Endothelial cell of umbilical vein (primary cell): Measurements from ENCODE around the gene EIF3K. TPM values are rescaled to one million over a fixed set of nuclear protein-coding genes. Genes with fewer than 3 reads are reported as not detected.

Source experiments
- BruUV-seq: library from RNA; stranded (reverse); fragments of 400-500 nt; replicated peaks from 2 replicates; lab custom pipeline; 2021; lab: Mats Ljungman, UMichigan
- CTCF ChIA-PET: fragments of 300-600, 350-600 bp; sonication (Branson Sonifier 250); formaldehyde crosslinking; loops from one replicate; lab custom pipeline; 2021; ENCODE audit warnings: antibody characterized with exemption, inconsistent platforms; lab: Charles Lee
- POLR2A ChIA-PET: fragments of 300-600, 350-600 bp; sonication (Branson Sonifier 250); formaldehyde crosslinking; loops from one replicate; lab custom pipeline; 2021; ENCODE audit warnings: antibody characterized with exemption, inconsistent platforms; lab: Charles Lee
- DNase-seq: peaks from one replicate; pipeline ENCODE4 v3.0.0-alpha.2; 2011; ENCODE audit warnings: low read depth, low spot score
- FAIRE-seq: peaks from 2 replicates; lab custom pipeline; 2011; peaks lifted over from hg19 to GRCh38; lab: Jason Lieb, UNC
- H2AFZ ChIP-seq: 2 replicates; pipeline ENCODE4 v1.6.0; 2012; ENCODE audit warnings: low read depth, low read length, control low read depth, inconsistent platforms
- H3K27ac ChIP-seq: 2 replicates; pipeline ENCODE4 v1.5.1; 2011; ENCODE audit warnings: low read depth, mild to moderate bottlenecking, control low read depth, low read length, moderate library complexity; ENCODE audit not compliant: insufficient read depth
- H3K27me3 ChIP-seq, 2 experiments: 2 replicates each; pipeline versions ENCODE4 v1.6.0 to v1.6.1; 2011; ENCODE audit warnings: low read length in 2 of 2, mixed read lengths in 1 of 2; ENCODE audit not compliant: control insufficient read depth in 2 of 2, insufficient read depth in 2 of 2
- H3K36me3 ChIP-seq, 2 experiments: 2 replicates in 1 of 2; 3 replicates in 1 of 2; pipeline ENCODE4 v1.5.1; 2011; ENCODE audit warnings: low read length in 2 of 2, mild to moderate bottlenecking in 1 of 2, moderate library complexity in 1 of 2; ENCODE audit not compliant: control insufficient read depth in 2 of 2, insufficient read depth in 2 of 2; ENCODE audit errors: extremely low read depth in 1 of 2
- H3K4me1 ChIP-seq: 3 replicates; pipeline ENCODE4 v1.5.1; 2011; ENCODE audit warnings: mild to moderate bottlenecking, low read length; ENCODE audit not compliant: control insufficient read depth, insufficient read depth; ENCODE audit errors: extremely low read depth
- H3K4me2 ChIP-seq: 2 replicates; pipeline ENCODE4 v1.6.1; 2011; ENCODE audit warnings: low read length, control low read depth, mixed read lengths; ENCODE audit not compliant: insufficient read depth
- H3K4me3 ChIP-seq, 3 experiments: fragments of 200-600 bp in 1 of 3; sonication (generic), shearing (Covaris generic) in 1 of 3; replicated peaks in 1 of 3; 2 replicates each; pipeline ENCODE4 v1.5.1; 2011 to 2016; ENCODE audit warnings: control low read depth in 3 of 3, low read length in 3 of 3, mild to moderate bottlenecking in 2 of 3, inconsistent platforms in 1 of 3, low read depth in 1 of 3, moderate library complexity in 1 of 3; ENCODE audit not compliant: insufficient read depth in 1 of 3
- H3K79me2 ChIP-seq: 2 replicates; pipeline ENCODE4 v1.6.0; 2012; ENCODE audit warnings: low read length, inconsistent platforms; ENCODE audit not compliant: control insufficient read depth, insufficient read depth
- H3K9ac ChIP-seq: replicated peaks from 2 replicates; pipeline ENCODE3; 2011; ENCODE audit warnings: low read length, control low read depth; ENCODE audit not compliant: insufficient read depth; ENCODE audit errors: extremely low read depth
- H3K9me1 ChIP-seq: replicated peaks from 3 replicates; pipeline ENCODE4 v1.6.0; 2011; ENCODE audit warnings: mild to moderate bottlenecking, low read length; ENCODE audit not compliant: control insufficient read depth, insufficient read depth; ENCODE audit errors: extremely low read depth
- H3K9me3 ChIP-seq: replicated peaks from 2 replicates; pipeline ENCODE4 v1.5.1; 2012; ENCODE audit warnings: low read length, inconsistent platforms; ENCODE audit not compliant: control insufficient read depth, insufficient read depth
- H4K20me1 ChIP-seq: replicated peaks from 2 replicates; pipeline ENCODE3; 2011; ENCODE audit warnings: mild to moderate bottlenecking, low read length; ENCODE audit not compliant: control insufficient read depth, insufficient read depth; ENCODE audit errors: extremely low read depth
- EZH2 ChIP-seq: IDR thresholded peaks from 2 replicates; pipeline ENCODE4 v1.6.1; 2012; ENCODE audit warnings: borderline replicate concordance, low read depth, mild to moderate bottlenecking, moderate library complexity, low read length, inconsistent platforms; ENCODE audit not compliant: severe bottlenecking
- FOS ChIP-seq: IDR thresholded peaks from 2 replicates; pipeline ENCODE4 v1.6.1; 2011; ENCODE audit warnings: mild to moderate bottlenecking, low read length, moderate library complexity, borderline replicate concordance; ENCODE audit not compliant: insufficient read depth
- GATA2 ChIP-seq: IDR thresholded peaks from 2 replicates; pipeline ENCODE4 v1.7.0; 2011; ENCODE audit warnings: low read depth, mild to moderate bottlenecking, moderate library complexity, mixed read lengths, low read length; ENCODE audit not compliant: insufficient read length, insufficient read depth
- JUN ChIP-seq: IDR thresholded peaks from 2 replicates; pipeline ENCODE4 v1.6.1; 2011; ENCODE audit warnings: borderline replicate concordance, low read depth; ENCODE audit not compliant: insufficient read length, insufficient read depth
- MYC ChIP-seq: IDR thresholded peaks from one replicate; pipeline ENCODE4 v1.6.1; 2011; ENCODE audit warnings: mild to moderate bottlenecking, low read depth, low read length
- POLR2A ChIP-seq: IDR thresholded peaks from 2 replicates; pipeline ENCODE4 v1.6.1; 2012; ENCODE audit warnings: low read depth, mild to moderate bottlenecking, control low read depth, low read length
- POLR2AphosphoS5 ChIP-seq: IDR thresholded peaks from 2 replicates; pipeline ENCODE4 v1.6.1; 2012; ENCODE audit warnings: low read depth, mild to moderate bottlenecking, control low read depth, low read length, moderate library complexity; ENCODE audit not compliant: insufficient read depth
- dilution Hi-C: fragments of 300-500 bp; cut with MboI; formaldehyde crosslinking; loops from one replicate; pipeline ENCODE4 v1.15.0; 2019; ENCODE audit warnings: low sequenced_read_pairs; ENCODE audit not compliant: extremely low pct_ligation_motif_present
- intact Hi-C: fragments of 100-400 bp; cut with micrococcal nuclease; formaldehyde crosslinking; loops from one replicate; pipeline ENCODE4 v1.10.0; 2022
- polyA plus RNA-seq, 4 experiments: library from polyadenylated mRNA; depleted of rRNA in 3 of 4; stranded (reverse) in 3 of 4; unstranded in 1 of 4; fragments of >200 nt; gene quantifications; 2 replicates each; pipeline versions ENCODE4 v1.2.1 to v1.2.3, GENCODE V29; 2011 to 2012; ENCODE audit warnings: missing spikeins in 1 of 4
- total RNA-seq: library from RNA; stranded (reverse); gene quantifications from 2 replicates; pipeline ENCODE4 v1.2.3, GENCODE V29; 2021
- TF ChIP-seq, protein P1 (sequence below), 2 donors: IDR thresholded peaks; 1 replicate in 1 of 2; 2 replicates in 1 of 2; pipeline ENCODE4 v1.5.1; 2011; ENCODE audit warnings: low read length in 2 of 2, mild to moderate bottlenecking in 2 of 2, moderate library complexity in 2 of 2, control low read depth in 1 of 2, inconsistent platforms in 1 of 2, low read depth in 1 of 2; ENCODE audit not compliant: insufficient read depth in 1 of 2; ENCODE audit errors: extremely low read depth in 1 of 2
- TF ChIP-seq, protein P2 (sequence below): IDR thresholded peaks from 2 replicates; pipeline ENCODE4 v1.6.1; 2011; ENCODE audit not compliant: insufficient read depth, insufficient read length

Gene EIF3K
- total and polyA plus RNA-seq, 2 donors (not counting 3 experiments of a cell fraction or from before 2014, with no cell fraction given): 267 to 584 TPM

- no peaks in the 10 kb centered on the region for H3K9me1 ChIP-seq
- FAIRE-seq (peak; percentile 95), DNase-seq (peak; percentile 92)
- H3K9me3 ChIP-seq: no peaks in the 10 kb centered on the region
- no peaks in the 10 kb centered on the region for H3K36me3 ChIP-seq
- no peak overlapping the region for H3K4me3 ChIP-seq
- H4K20me1 ChIP-seq: no peaks in the 10 kb centered on the region
- TSS peak; percentile 17 for BruUV-seq
- H3K27ac ChIP-seq: peak overlapping the region; percentile 90
- dilution Hi-C loops (no loop called here), intact Hi-C loops (loop anchor here (1.0 to 2.0 kb wide), 3 partner anchors 7 to 49 kb away; no protein-coding TSS in a partner anchor)
- POLR2A ChIA-PET: interaction anchor here (0.8 to 1.5 kb wide), 2 partner anchors 27 to 38 kb away, joined by 5 to 6 read pairs; partner anchors contain the start of gene ACTN4
- CTCF ChIA-PET: interaction anchor here (0.8 to 2.4 kb wide), 8 partner anchors 9 to 52 kb away, joined by 3 to 13 read pairs (median 6); partner anchors contain the start of gene ACTN4
- TF ChIP-seq, protein P1, sequence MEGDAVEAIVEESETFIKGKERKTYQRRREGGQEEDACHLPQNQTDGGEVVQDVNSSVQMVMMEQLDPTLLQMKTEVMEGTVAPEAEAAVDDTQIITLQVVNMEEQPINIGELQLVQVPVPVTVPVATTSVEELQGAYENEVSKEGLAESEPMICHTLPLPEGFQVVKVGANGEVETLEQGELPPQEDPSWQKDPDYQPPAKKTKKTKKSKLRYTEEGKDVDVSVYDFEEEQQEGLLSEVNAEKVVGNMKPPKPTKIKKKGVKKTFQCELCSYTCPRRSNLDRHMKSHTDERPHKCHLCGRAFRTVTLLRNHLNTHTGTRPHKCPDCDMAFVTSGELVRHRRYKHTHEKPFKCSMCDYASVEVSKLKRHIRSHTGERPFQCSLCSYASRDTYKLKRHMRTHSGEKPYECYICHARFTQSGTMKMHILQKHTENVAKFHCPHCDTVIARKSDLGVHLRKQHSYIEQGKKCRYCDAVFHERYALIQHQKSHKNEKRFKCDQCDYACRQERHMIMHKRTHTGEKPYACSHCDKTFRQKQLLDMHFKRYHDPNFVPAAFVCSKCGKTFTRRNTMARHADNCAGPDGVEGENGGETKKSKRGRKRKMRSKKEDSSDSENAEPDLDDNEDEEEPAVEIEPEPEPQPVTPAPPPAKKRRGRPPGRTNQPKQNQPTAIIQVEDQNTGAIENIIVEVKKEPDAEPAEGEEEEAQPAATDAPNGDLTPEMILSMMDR (IDR thresholded peaks at IDR 0.05; ENCODE audit: extremely low read depth in 1 of 2, insufficient read depth in 1 of 2, low read depth in 1 of 2, low read length in 2 of 2): peak; percentile 64 to 70
- TF ChIP-seq FOS (peak; percentile 50), EZH2 (no peak), JUN (peak; percentile 21), POLR2A (peak; percentile 58), POLR2AphosphoS5 (peak; percentile 58), GATA2 (peak; percentile 21), MYC (no peak)
- TF ChIP-seq, protein P2, sequence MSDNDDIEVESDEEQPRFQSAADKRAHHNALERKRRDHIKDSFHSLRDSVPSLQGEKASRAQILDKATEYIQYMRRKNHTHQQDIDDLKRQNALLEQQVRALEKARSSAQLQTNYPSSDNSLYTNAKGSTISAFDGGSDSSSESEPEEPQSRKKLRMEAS: no peak
- H2AFZ ChIP-seq: no peak overlapping the region
- H3K4me2 ChIP-seq: peak overlapping the region; percentile 70
- no peaks in the 10 kb centered on the region for H3K27me3 ChIP-seq
- peaks cover 87% of the 10 kb centered on the region for H3K79me2 ChIP-seq
- peak overlapping the region; percentile 72 for H3K9ac ChIP-seq
- peaks cover 49% of the 10 kb centered on the region for H3K4me1 ChIP-seq
Measured at GRCh38 chr19:38685666-38686529, 66.9 kb downstream of the EIF3K start.
